ENCODE measurements around the gene DOCK10.

- TF ChIP-seq POLR2AphosphoS5 (IDR thresholded peaks at IDR 0.05; ENCODE audit: insufficient read depth in 1 of 2, low read depth in 1 of 2) (no peak), POLR2A (IDR thresholded peaks at IDR 0.05) (no peak)
Observed at GRCh38 chr2:224987733-224988132, 54.5 kb downstream of the DOCK10 start.

All from vagina (tissue), 2 donors.